Endothelial cell of umbilical vein (primary cell): ENCODE data around the gene ZMIZ1. TPM values are rescaled to one million over a fixed set of nuclear protein-coding genes. Genes with fewer than 3 reads are reported as not detected.

Experiments used
- BruUV-seq: library from RNA; stranded (reverse); fragments of 400-500 nt; replicated peaks from 2 replicates; lab custom pipeline; 2021; lab: Mats Ljungman, UMichigan
- CTCF ChIA-PET: fragments of 300-600, 350-600 bp; sonication (Branson Sonifier 250); formaldehyde crosslinking; loops from one replicate; lab custom pipeline; 2021; ENCODE audit warnings: antibody characterized with exemption, inconsistent platforms; lab: Charles Lee
- POLR2A ChIA-PET: fragments of 300-600, 350-600 bp; sonication (Branson Sonifier 250); formaldehyde crosslinking; loops from one replicate; lab custom pipeline; 2021; ENCODE audit warnings: antibody characterized with exemption, inconsistent platforms; lab: Charles Lee
- DNase-seq: peaks from one replicate; pipeline ENCODE4 v3.0.0-alpha.2; 2011; ENCODE audit warnings: low read depth, low spot score
- FAIRE-seq: peaks from 2 replicates; lab custom pipeline; 2011; peaks lifted over from hg19 to GRCh38; lab: Jason Lieb, UNC
- H2AFZ ChIP-seq: 2 replicates; pipeline ENCODE4 v1.6.0; 2012; ENCODE audit warnings: low read depth, low read length, control low read depth, inconsistent platforms
- H3K27ac ChIP-seq: 2 replicates; pipeline ENCODE4 v1.5.1; 2011; ENCODE audit warnings: low read depth, mild to moderate bottlenecking, control low read depth, low read length, moderate library complexity; ENCODE audit not compliant: insufficient read depth
- H3K27me3 ChIP-seq, 2 experiments: 2 replicates each; pipeline versions ENCODE4 v1.6.0 to v1.6.1; 2011; ENCODE audit warnings: low read length in 2 of 2, mixed read lengths in 1 of 2; ENCODE audit not compliant: control insufficient read depth in 2 of 2, insufficient read depth in 2 of 2
- H3K36me3 ChIP-seq, 2 experiments: 2 replicates in 1 of 2; 3 replicates in 1 of 2; pipeline ENCODE4 v1.5.1; 2011; ENCODE audit warnings: low read length in 2 of 2, mild to moderate bottlenecking in 1 of 2, moderate library complexity in 1 of 2; ENCODE audit not compliant: control insufficient read depth in 2 of 2, insufficient read depth in 2 of 2; ENCODE audit errors: extremely low read depth in 1 of 2
- H3K4me1 ChIP-seq: 3 replicates; pipeline ENCODE4 v1.5.1; 2011; ENCODE audit warnings: mild to moderate bottlenecking, low read length; ENCODE audit not compliant: control insufficient read depth, insufficient read depth; ENCODE audit errors: extremely low read depth
- H3K4me2 ChIP-seq: 2 replicates; pipeline ENCODE4 v1.6.1; 2011; ENCODE audit warnings: low read length, control low read depth, mixed read lengths; ENCODE audit not compliant: insufficient read depth
- H3K4me3 ChIP-seq, 3 experiments: fragments of 200-600 bp in 1 of 3; sonication (generic), shearing (Covaris generic) in 1 of 3; replicated peaks in 1 of 3; 2 replicates each; pipeline ENCODE4 v1.5.1; 2011 to 2016; ENCODE audit warnings: control low read depth in 3 of 3, low read length in 3 of 3, mild to moderate bottlenecking in 2 of 3, inconsistent platforms in 1 of 3, low read depth in 1 of 3, moderate library complexity in 1 of 3; ENCODE audit not compliant: insufficient read depth in 1 of 3
- H3K79me2 ChIP-seq: 2 replicates; pipeline ENCODE4 v1.6.0; 2012; ENCODE audit warnings: low read length, inconsistent platforms; ENCODE audit not compliant: control insufficient read depth, insufficient read depth
- H3K9ac ChIP-seq: replicated peaks from 2 replicates; pipeline ENCODE3; 2011; ENCODE audit warnings: low read length, control low read depth; ENCODE audit not compliant: insufficient read depth; ENCODE audit errors: extremely low read depth
- H3K9me1 ChIP-seq: replicated peaks from 3 replicates; pipeline ENCODE4 v1.6.0; 2011; ENCODE audit warnings: mild to moderate bottlenecking, low read length; ENCODE audit not compliant: control insufficient read depth, insufficient read depth; ENCODE audit errors: extremely low read depth
- H3K9me3 ChIP-seq: replicated peaks from 2 replicates; pipeline ENCODE4 v1.5.1; 2012; ENCODE audit warnings: low read length, inconsistent platforms; ENCODE audit not compliant: control insufficient read depth, insufficient read depth
- H4K20me1 ChIP-seq: replicated peaks from 2 replicates; pipeline ENCODE3; 2011; ENCODE audit warnings: mild to moderate bottlenecking, low read length; ENCODE audit not compliant: control insufficient read depth, insufficient read depth; ENCODE audit errors: extremely low read depth
- FOS ChIP-seq: IDR thresholded peaks from 2 replicates; pipeline ENCODE4 v1.6.1; 2011; ENCODE audit warnings: mild to moderate bottlenecking, low read length, moderate library complexity, borderline replicate concordance; ENCODE audit not compliant: insufficient read depth
- GATA2 ChIP-seq: IDR thresholded peaks from 2 replicates; pipeline ENCODE4 v1.7.0; 2011; ENCODE audit warnings: low read depth, mild to moderate bottlenecking, moderate library complexity, mixed read lengths, low read length; ENCODE audit not compliant: insufficient read length, insufficient read depth
- POLR2AphosphoS5 ChIP-seq: IDR thresholded peaks from 2 replicates; pipeline ENCODE4 v1.6.1; 2012; ENCODE audit warnings: low read depth, mild to moderate bottlenecking, control low read depth, low read length, moderate library complexity; ENCODE audit not compliant: insufficient read depth
- dilution Hi-C: fragments of 300-500 bp; cut with MboI; formaldehyde crosslinking; loops from one replicate; pipeline ENCODE4 v1.15.0; 2019; ENCODE audit warnings: low sequenced_read_pairs; ENCODE audit not compliant: extremely low pct_ligation_motif_present
- intact Hi-C: fragments of 100-400 bp; cut with micrococcal nuclease; formaldehyde crosslinking; loops from one replicate; pipeline ENCODE4 v1.10.0; 2022
- polyA plus RNA-seq, 4 experiments: library from polyadenylated mRNA; depleted of rRNA in 3 of 4; stranded (reverse) in 3 of 4; unstranded in 1 of 4; fragments of >200 nt; gene quantifications; 2 replicates each; pipeline versions ENCODE4 v1.2.1 to v1.2.3, GENCODE V29; 2011 to 2012; ENCODE audit warnings: missing spikeins in 1 of 4
- total RNA-seq: library from RNA; stranded (reverse); gene quantifications from 2 replicates; pipeline ENCODE4 v1.2.3, GENCODE V29; 2021
- TF ChIP-seq, protein P1 (sequence below): IDR thresholded peaks from 2 replicates; pipeline ENCODE4 v1.6.1; 2011; ENCODE audit not compliant: insufficient read depth, insufficient read length
- TF ChIP-seq, protein P2 (sequence below), 2 donors: IDR thresholded peaks; 1 replicate in 1 of 2; 2 replicates in 1 of 2; pipeline ENCODE4 v1.5.1; 2011; ENCODE audit warnings: low read length in 2 of 2, mild to moderate bottlenecking in 2 of 2, moderate library complexity in 2 of 2, control low read depth in 1 of 2, inconsistent platforms in 1 of 2, low read depth in 1 of 2; ENCODE audit not compliant: insufficient read depth in 1 of 2; ENCODE audit errors: extremely low read depth in 1 of 2

The ZMIZ1 gene
- total and polyA plus RNA-seq, 2 donors (not counting 3 experiments of a cell fraction or from before 2014, with no cell fraction given) = 12.5 to 46.7 TPM

DNA sequence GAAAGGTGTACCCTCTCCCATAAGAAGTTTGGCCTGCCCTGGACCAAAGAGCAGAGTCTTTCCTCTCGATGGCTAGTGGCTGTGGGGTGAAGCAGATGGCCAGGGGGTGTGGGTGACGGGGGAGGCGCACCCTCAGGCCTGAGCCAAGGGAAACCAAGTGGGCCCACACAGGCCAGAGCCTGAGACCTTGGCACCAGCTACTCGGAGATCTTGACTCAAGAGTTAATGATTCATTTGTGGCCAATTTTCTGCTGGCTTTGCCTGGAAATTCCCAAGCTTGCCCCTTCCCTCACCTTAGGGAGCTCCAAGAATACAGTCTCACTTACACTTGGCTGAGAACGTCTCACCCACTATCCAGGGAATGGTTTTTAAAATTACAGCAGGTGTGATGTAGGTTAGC is 42.7 kb downstream of the ZMIZ1 start:
- H3K4me1 ChIP-seq = peaks cover 11% of the 10 kb centered on the region
- no peak overlapping the region for H3K9ac ChIP-seq
- H3K36me3 ChIP-seq = peaks cover 0 to 4% of the 10 kb centered on the region in 2 experiments
- no peaks in the 10 kb centered on the region for H3K9me1 ChIP-seq
- H3K4me3 ChIP-seq = no peak overlapping the region
- H3K27ac ChIP-seq = no peak overlapping the region
- no peak overlapping the region for H3K4me2 ChIP-seq
- CTCF ChIA-PET = interaction anchor here (0.7 to 1.2 kb wide), 3 partner anchors 14 to 91 kb away, joined by 3 read pairs; no protein-coding TSS in a partner anchor
- no peak overlapping the region for H2AFZ ChIP-seq
- no TSS peak for BruUV-seq
- H3K9me3 ChIP-seq = no peaks in the 10 kb centered on the region
- POLR2A ChIA-PET = no interaction called here
- intact Hi-C loops (no loop called here), dilution Hi-C loops (no loop called here)
- DNase-seq (no peak), FAIRE-seq (no peak)
- TF ChIP-seq FOS (no peak), POLR2AphosphoS5 (no peak), GATA2 (no peak)
- TF ChIP-seq, protein P1, sequence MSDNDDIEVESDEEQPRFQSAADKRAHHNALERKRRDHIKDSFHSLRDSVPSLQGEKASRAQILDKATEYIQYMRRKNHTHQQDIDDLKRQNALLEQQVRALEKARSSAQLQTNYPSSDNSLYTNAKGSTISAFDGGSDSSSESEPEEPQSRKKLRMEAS = no peak
- TF ChIP-seq, protein P2, sequence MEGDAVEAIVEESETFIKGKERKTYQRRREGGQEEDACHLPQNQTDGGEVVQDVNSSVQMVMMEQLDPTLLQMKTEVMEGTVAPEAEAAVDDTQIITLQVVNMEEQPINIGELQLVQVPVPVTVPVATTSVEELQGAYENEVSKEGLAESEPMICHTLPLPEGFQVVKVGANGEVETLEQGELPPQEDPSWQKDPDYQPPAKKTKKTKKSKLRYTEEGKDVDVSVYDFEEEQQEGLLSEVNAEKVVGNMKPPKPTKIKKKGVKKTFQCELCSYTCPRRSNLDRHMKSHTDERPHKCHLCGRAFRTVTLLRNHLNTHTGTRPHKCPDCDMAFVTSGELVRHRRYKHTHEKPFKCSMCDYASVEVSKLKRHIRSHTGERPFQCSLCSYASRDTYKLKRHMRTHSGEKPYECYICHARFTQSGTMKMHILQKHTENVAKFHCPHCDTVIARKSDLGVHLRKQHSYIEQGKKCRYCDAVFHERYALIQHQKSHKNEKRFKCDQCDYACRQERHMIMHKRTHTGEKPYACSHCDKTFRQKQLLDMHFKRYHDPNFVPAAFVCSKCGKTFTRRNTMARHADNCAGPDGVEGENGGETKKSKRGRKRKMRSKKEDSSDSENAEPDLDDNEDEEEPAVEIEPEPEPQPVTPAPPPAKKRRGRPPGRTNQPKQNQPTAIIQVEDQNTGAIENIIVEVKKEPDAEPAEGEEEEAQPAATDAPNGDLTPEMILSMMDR (IDR thresholded peaks at IDR 0.05; ENCODE audit: extremely low read depth in 1 of 2, insufficient read depth in 1 of 2, low read depth in 1 of 2, low read length in 2 of 2) = no peak
- no peaks in the 10 kb centered on the region for H3K27me3 ChIP-seq
- peaks cover 79% of the 10 kb centered on the region for H3K79me2 ChIP-seq
- H4K20me1 ChIP-seq = no peaks in the 10 kb centered on the region
